ENCODE results near the gene ANXA2. TPM values are rescaled to one million over a fixed set of nuclear protein-coding genes. Genes with fewer than 3 reads are reported as not detected.
A peak's percentile ranks its signal among the peaks of the same experiment; 100 is the strongest.

Gene ANXA2
- total RNA-seq, 1 experiment from 2014 or later = 1,903 TPM

DNA sequence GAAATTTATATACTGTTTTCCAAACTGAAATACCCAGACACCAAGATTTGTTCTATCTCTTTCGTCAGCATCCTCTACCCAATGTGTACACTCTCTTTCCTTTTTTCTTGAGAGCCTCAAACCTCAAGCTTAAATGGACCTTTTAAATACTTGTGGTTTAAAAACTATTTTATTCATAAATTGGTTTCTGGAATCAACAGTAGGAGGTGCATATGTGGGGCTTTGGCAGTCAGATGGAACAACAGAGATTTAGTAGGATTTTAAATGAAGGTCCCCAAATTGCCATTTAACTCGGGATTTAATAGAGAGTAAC lies 33.2 kb downstream of the ANXA2 start:
- BruUV-seq (replicated peaks) = no TSS peak

DNA sequence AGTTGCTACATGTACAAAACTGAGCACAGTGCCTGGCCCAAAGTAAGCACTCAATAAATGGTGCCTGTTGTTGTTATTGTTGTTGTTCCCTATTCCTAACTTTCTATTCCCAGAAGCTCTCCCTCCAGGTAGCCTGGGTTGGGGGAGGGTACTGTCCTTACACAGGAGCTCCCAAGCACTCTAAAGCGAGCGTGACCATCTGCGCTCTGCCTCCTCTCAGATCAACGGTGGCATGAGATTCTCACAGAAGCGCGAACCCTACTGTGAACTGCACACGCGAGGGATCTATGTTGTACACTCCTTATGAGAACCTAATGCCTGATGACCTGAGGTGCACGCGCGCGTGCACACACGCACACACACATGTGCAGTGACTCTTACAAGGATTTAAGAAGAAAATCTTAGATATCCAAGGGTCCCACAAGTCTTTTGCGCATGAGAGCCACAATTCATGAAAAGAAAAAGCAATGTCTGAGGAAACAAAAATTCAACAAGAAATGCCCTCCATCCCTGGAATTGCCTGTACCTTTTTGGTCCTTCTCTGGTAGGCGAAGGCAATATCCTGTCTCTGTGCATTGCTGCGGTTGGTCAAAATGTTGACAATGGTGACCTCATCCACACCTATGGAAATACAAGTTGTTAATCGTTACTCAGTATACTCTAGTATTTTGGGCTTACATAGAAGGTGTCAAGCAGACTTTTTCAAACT lies 33.7 kb downstream of the ANXA2 start:
- DNase-seq (ENCODE audit: low read depth, low spot score) (no peak), ATAC-seq (peak; percentile 51)
- Histone ChIP-seq H3K27ac (ENCODE audit: low read length) (peak overlapping the region; percentile 100), H3K27me3 (ENCODE audit: control insufficient read depth, insufficient read depth, low read length) (no peaks in the 10 kb centered on the region), H3K36me3 (ENCODE audit: control insufficient read depth, insufficient read depth, low read length) (peaks cover 31% of the 10 kb centered on the region), H3K9me3 (ENCODE audit: control insufficient read depth, insufficient read depth, low read depth, low read length) (no peaks in the 10 kb centered on the region), H3K4me1 (ENCODE audit: control insufficient read depth, insufficient read depth, low read length) (peaks cover 74% of the 10 kb centered on the region), H3K4me3 (ENCODE audit: low read depth in 2 of 2, low read length in 2 of 2) (no peak overlapping the region)
- ChIA-PET CTCF (interaction anchor here (0.5 kb wide), 1 partner anchor 21 kb away, joined by 5 read pairs; no protein-coding TSS in a partner anchor), POLR2A (interaction anchor here (0.6 to 1.9 kb wide), 2 partner anchors 11 to 62 kb away, joined by 3 to 5 read pairs; no protein-coding TSS in a partner anchor)
- TF ChIP-seq POLR2AphosphoS5 (IDR thresholded peaks at IDR 0.05; ENCODE audit: low read depth, low read length) = peak; percentile 52; the same call in 1 of the 2 replicates
- TF ChIP-seq TCF7L2 (IDR thresholded peaks at IDR 0.05; ENCODE audit: low read depth, low read length) = no peak
- in situ Hi-C loops (cut with HindIII; ENCODE audit: low pct_unique_long_range_greater_than_20kb, low sequenced_read_pairs) = loop anchor here (5.0 kb wide), 1 partner anchor 78 kb away; no protein-coding TSS in a partner anchor
- TSS peak; percentile 2 for BruUV-seq (replicated peaks)
- intact Hi-C loops (cut with micrococcal nuclease; ENCODE audit: unreplicated experiment) = loop anchor here (10.0 kb wide), 1 partner anchor 81 kb away; no protein-coding TSS in a partner anchor

More for the DNA sequence above, 33.2 kb downstream of the ANXA2 start:
- ChIA-PET POLR2A (interaction anchor here (0.6 kb wide), 1 partner anchor 68 kb away, joined by 6 read pairs; no protein-coding TSS in a partner anchor), CTCF (interaction anchor here (0.5 kb wide), 1 partner anchor 22 kb away, joined by 5 read pairs; no protein-coding TSS in a partner anchor)
- intact Hi-C loops (cut with micrococcal nuclease; ENCODE audit: unreplicated experiment) (loop anchor here (10.0 kb wide), 1 partner anchor 80 kb away; no protein-coding TSS in a partner anchor), in situ Hi-C loops (cut with HindIII; ENCODE audit: low pct_unique_long_range_greater_than_20kb, low sequenced_read_pairs) (loop anchor here (5.0 kb wide), 1 partner anchor 78 kb away; no protein-coding TSS in a partner anchor)
- ATAC-seq (no peak), DNase-seq (ENCODE audit: low read depth, low spot score) (no peak)
- H3K27ac ChIP-seq (ENCODE audit: low read length) = peak overlapping the region; percentile 100
- H3K9me3 ChIP-seq (ENCODE audit: control insufficient read depth, insufficient read depth, low read depth, low read length) = no peaks in the 10 kb centered on the region
- H3K27me3 ChIP-seq (ENCODE audit: control insufficient read depth, insufficient read depth, low read length) = no peaks in the 10 kb centered on the region
- peaks cover 74% of the 10 kb centered on the region for H3K4me1 ChIP-seq (ENCODE audit: control insufficient read depth, insufficient read depth, low read length)
- peaks cover 26% of the 10 kb centered on the region for H3K36me3 ChIP-seq (ENCODE audit: control insufficient read depth, insufficient read depth, low read length)
- H3K4me3 ChIP-seq (ENCODE audit: low read depth in 2 of 2, low read length in 2 of 2) = no peak overlapping the region
- TF ChIP-seq, protein P1, sequence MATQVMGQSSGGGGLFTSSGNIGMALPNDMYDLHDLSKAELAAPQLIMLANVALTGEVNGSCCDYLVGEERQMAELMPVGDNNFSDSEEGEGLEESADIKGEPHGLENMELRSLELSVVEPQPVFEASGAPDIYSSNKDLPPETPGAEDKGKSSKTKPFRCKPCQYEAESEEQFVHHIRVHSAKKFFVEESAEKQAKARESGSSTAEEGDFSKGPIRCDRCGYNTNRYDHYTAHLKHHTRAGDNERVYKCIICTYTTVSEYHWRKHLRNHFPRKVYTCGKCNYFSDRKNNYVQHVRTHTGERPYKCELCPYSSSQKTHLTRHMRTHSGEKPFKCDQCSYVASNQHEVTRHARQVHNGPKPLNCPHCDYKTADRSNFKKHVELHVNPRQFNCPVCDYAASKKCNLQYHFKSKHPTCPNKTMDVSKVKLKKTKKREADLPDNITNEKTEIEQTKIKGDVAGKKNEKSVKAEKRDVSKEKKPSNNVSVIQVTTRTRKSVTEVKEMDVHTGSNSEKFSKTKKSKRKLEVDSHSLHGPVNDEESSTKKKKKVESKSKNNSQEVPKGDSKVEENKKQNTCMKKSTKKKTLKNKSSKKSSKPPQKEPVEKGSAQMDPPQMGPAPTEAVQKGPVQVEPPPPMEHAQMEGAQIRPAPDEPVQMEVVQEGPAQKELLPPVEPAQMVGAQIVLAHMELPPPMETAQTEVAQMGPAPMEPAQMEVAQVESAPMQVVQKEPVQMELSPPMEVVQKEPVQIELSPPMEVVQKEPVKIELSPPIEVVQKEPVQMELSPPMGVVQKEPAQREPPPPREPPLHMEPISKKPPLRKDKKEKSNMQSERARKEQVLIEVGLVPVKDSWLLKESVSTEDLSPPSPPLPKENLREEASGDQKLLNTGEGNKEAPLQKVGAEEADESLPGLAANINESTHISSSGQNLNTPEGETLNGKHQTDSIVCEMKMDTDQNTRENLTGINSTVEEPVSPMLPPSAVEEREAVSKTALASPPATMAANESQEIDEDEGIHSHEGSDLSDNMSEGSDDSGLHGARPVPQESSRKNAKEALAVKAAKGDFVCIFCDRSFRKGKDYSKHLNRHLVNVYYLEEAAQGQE (IDR thresholded peaks at IDR 0.05; ENCODE audit: insufficient read depth in 1 of 2, low read depth in 2 of 2, low read length in 1 of 2) = no peak
- TF ChIP-seq TCF7L2 (IDR thresholded peaks at IDR 0.05; ENCODE audit: low read depth, low read length) (no peak), POLR2AphosphoS5 (IDR thresholded peaks at IDR 0.05; ENCODE audit: low read depth, low read length) (peak; percentile 71)
- TF ChIP-seq, protein P2, sequence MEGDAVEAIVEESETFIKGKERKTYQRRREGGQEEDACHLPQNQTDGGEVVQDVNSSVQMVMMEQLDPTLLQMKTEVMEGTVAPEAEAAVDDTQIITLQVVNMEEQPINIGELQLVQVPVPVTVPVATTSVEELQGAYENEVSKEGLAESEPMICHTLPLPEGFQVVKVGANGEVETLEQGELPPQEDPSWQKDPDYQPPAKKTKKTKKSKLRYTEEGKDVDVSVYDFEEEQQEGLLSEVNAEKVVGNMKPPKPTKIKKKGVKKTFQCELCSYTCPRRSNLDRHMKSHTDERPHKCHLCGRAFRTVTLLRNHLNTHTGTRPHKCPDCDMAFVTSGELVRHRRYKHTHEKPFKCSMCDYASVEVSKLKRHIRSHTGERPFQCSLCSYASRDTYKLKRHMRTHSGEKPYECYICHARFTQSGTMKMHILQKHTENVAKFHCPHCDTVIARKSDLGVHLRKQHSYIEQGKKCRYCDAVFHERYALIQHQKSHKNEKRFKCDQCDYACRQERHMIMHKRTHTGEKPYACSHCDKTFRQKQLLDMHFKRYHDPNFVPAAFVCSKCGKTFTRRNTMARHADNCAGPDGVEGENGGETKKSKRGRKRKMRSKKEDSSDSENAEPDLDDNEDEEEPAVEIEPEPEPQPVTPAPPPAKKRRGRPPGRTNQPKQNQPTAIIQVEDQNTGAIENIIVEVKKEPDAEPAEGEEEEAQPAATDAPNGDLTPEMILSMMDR (IDR thresholded peaks at IDR 0.05) = no peak

Measured in Panc1 (cell line).